SK-N-SH (cell line): Measurements from ENCODE around the gene SLC25A21. TPM values are rescaled to one million over a fixed set of nuclear protein-coding genes. Genes with fewer than 3 reads are reported as not detected.

Source experiments
- CTCF ChIA-PET: fragments of 300-600, 350-600 bp; formaldehyde crosslinking; extraction: SDS; loops from one replicate; lab custom pipeline; 2021; lab: Yijun Ruan, JAX
- POLR2A ChIA-PET: fragments of 350-600 bp; sonication (Branson Sonifier 250); formaldehyde crosslinking; extraction: SDS; loops from one replicate; lab custom pipeline; 2020; ENCODE audit warnings: antibody characterized with exemption, inconsistent platforms; lab: Yijun Ruan, JAX
- DNase-seq: peaks from one replicate; pipeline ENCODE4 v3.0.0; 2012
- H2AFZ ChIP-seq: fragments of 200-600 bp; sonication (generic); 2 replicates; pipeline ENCODE4 v1.8.1; 2016; ENCODE audit warnings: antibody characterized with exemption, mild to moderate bottlenecking, low read depth
- H3F3A ChIP-seq: fragments of 200-600 bp; sonication (generic); replicated peaks from 2 replicates; pipeline ENCODE3; 2016; ENCODE audit warnings: antibody characterized with exemption, mild to moderate bottlenecking; ENCODE audit not compliant: insufficient read depth
- H3K27ac ChIP-seq, 2 experiments: fragments of 200-500 bp in 1 of 2; fragments of 200-600 bp in 1 of 2; sonication (Bioruptor generic) in 1 of 2; sonication (generic), shearing (Covaris generic) in 1 of 2; 2 replicates each; pipeline versions ENCODE4 v1.5.1 to v1.6.1; 2014 to 2016; ENCODE audit warnings: low read depth in 2 of 2, inconsistent platforms in 1 of 2, low read length in 1 of 2, mild to moderate bottlenecking in 1 of 2, mixed read lengths in 1 of 2
- H3K27me3 ChIP-seq: fragments of 200-600 bp; sonication (generic), shearing (Covaris generic); 2 replicates; pipeline ENCODE4 v1.6.1; 2016; ENCODE audit warnings: mixed run types; ENCODE audit not compliant: insufficient read depth
- H3K36me3 ChIP-seq, 2 experiments: fragments of 200-500 bp in 1 of 2; fragments of 200-600 bp in 1 of 2; sonication (Bioruptor generic) in 1 of 2; sonication (generic) in 1 of 2; replicated peaks in 1 of 2; 2 replicates each; pipeline versions ENCODE3 to v1.5.1; 2014 to 2016; ENCODE audit warnings: low read length in 1 of 2, mild to moderate bottlenecking in 1 of 2; ENCODE audit not compliant: insufficient read depth in 2 of 2, control insufficient read depth in 1 of 2
- H3K4me1 ChIP-seq, 2 experiments: fragments of 200-500 bp in 1 of 2; fragments of 200-600 bp in 1 of 2; sonication (Bioruptor generic) in 1 of 2; sonication (generic), shearing (Covaris generic) in 1 of 2; 2 replicates each; pipeline versions ENCODE4 v1.5.1 to v1.6.1; 2014 to 2016; ENCODE audit warnings: low read depth in 1 of 2, low read length in 1 of 2, mixed run types in 1 of 2; ENCODE audit not compliant: insufficient read depth in 2 of 2, control insufficient read depth in 1 of 2
- H3K4me2 ChIP-seq: fragments of 200-600 bp; sonication (generic), shearing (Covaris generic); 2 replicates; pipeline ENCODE4 v1.6.1; 2017; ENCODE audit warnings: mixed run types
- H3K4me3 ChIP-seq, 2 experiments: fragments of 200-500 bp in 1 of 2; fragments of 200-600 bp in 1 of 2; sonication (Bioruptor generic) in 1 of 2; sonication (generic), shearing (Covaris generic) in 1 of 2; 2 replicates each; pipeline versions ENCODE4 v1.5.1 to v1.8.1; 2014 to 2016; ENCODE audit warnings: low read depth in 2 of 2, inconsistent platforms in 1 of 2, low read length in 1 of 2, mild to moderate bottlenecking in 1 of 2, mixed read lengths in 1 of 2, moderate library complexity in 1 of 2
- H3K79me2 ChIP-seq: fragments of 200-600 bp; sonication (generic); 2 replicates; pipeline ENCODE4 v1.8.1; 2017; ENCODE audit warnings: mild to moderate bottlenecking; ENCODE audit not compliant: insufficient read depth
- H3K9ac ChIP-seq: fragments of 200-600 bp; sonication (generic); 2 replicates; pipeline ENCODE4 v1.6.1; 2017; ENCODE audit warnings: mixed run types
- H3K9me2 ChIP-seq: fragments of 200-600 bp; sonication (generic); 2 replicates; pipeline ENCODE4 v1.6.1; 2017; ENCODE audit warnings: mixed run types
- H3K9me3 ChIP-seq: fragments of 200-600 bp; sonication (generic); 2 replicates; pipeline ENCODE4 v1.6.1; 2017; ENCODE audit warnings: mixed run types, mild to moderate bottlenecking, moderate library complexity
- H4K20me1 ChIP-seq: fragments of 200-600 bp; sonication (generic); 2 replicates; pipeline ENCODE4 v1.6.1; 2017; ENCODE audit warnings: mild to moderate bottlenecking, mixed run types; ENCODE audit not compliant: insufficient read depth
- FOSL2 ChIP-seq: IDR thresholded peaks from 2 replicates; pipeline ENCODE4 v1.4.0; 2012; ENCODE audit warnings: low read depth, mild to moderate bottlenecking, moderate library complexity, borderline replicate concordance
- FOXJ3 ChIP-seq: sonication (generic); formaldehyde crosslinking; IDR thresholded peaks from 2 replicates; pipeline ENCODE4 v1.5.1; 2020; ENCODE audit warnings: mild to moderate bottlenecking, missing genetic modification reagents
- FOXM1 ChIP-seq: IDR thresholded peaks from 2 replicates; pipeline ENCODE4 v1.4.0; 2012; ENCODE audit warnings: low read depth, mild to moderate bottlenecking
- GABPA ChIP-seq: IDR thresholded peaks from 2 replicates; pipeline ENCODE4 v1.4.0; 2012; ENCODE audit warnings: low read depth, mild to moderate bottlenecking
- JUND ChIP-seq: IDR thresholded peaks from 2 replicates; pipeline ENCODE4 v1.4.0; 2012
- MEF2A ChIP-seq: IDR thresholded peaks from 2 replicates; pipeline ENCODE4 v1.4.0; 2012; ENCODE audit warnings: low read depth, borderline replicate concordance
- MXI1 ChIP-seq: IDR thresholded peaks from 2 replicates; pipeline ENCODE4 v1.6.1; 2012; ENCODE audit warnings: mild to moderate bottlenecking, low read depth, low read length, improper control_type of control experiment
- NRF1 ChIP-seq: IDR thresholded peaks from 2 replicates; pipeline ENCODE4 v1.6.1; 2012; ENCODE audit warnings: low read depth, mild to moderate bottlenecking, low read length
- POLR2AphosphoS5 ChIP-seq: IDR thresholded peaks from 2 replicates; pipeline ENCODE4 v1.6.1; 2012; ENCODE audit warnings: low read depth, low read length
- RAD21 ChIP-seq: IDR thresholded peaks from 2 replicates; pipeline ENCODE4 v1.6.1; 2012; ENCODE audit warnings: mild to moderate bottlenecking, low read length
- RCOR1 ChIP-seq: fragments of 150-350 bp; IDR thresholded peaks from 2 replicates; pipeline ENCODE4 v1.6.1; 2017; ENCODE audit warnings: antibody characterized with exemption, low read length
- RFX5 ChIP-seq: IDR thresholded peaks from 2 replicates; pipeline ENCODE4 v1.6.1; 2012; ENCODE audit warnings: mild to moderate bottlenecking, improper control_type of control experiment, low read length
- RXRA ChIP-seq: IDR thresholded peaks from 2 replicates; pipeline ENCODE4 v1.4.0; 2012; ENCODE audit warnings: low read depth, mild to moderate bottlenecking, borderline replicate concordance
- WGBS: methylation state at CpG from one replicate; pipeline ENCODE4 v1.1.6; 2017; ENCODE audit warnings: low lambda C conversion rate; 5-methylcytosine and 5-hydroxymethylcytosine counted together
- polyA plus RNA-seq, 3 experiments: library from polyadenylated mRNA; depleted of rRNA; stranded (reverse); fragments of >200 nt; gene quantifications; 2 replicates each; pipeline ENCODE4 v1.2.3, GENCODE V29; 2012
- TF ChIP-seq, protein P1 (sequence below): IDR thresholded peaks from 2 replicates; pipeline ENCODE4 v1.4.0; 2012; ENCODE audit warnings: low read depth, borderline replicate concordance
- TF ChIP-seq, protein P2 (sequence below): fragments of 150-350 bp; IDR thresholded peaks from 2 replicates; pipeline ENCODE4 v1.6.1; 2017; ENCODE audit warnings: antibody characterized with exemption, low read length, low read depth, borderline replicate concordance
- TF ChIP-seq, protein P3 (sequence below): IDR thresholded peaks from 2 replicates; pipeline ENCODE4 v1.6.1; 2012; ENCODE audit warnings: mild to moderate bottlenecking, low read depth, low read length, moderate library complexity
- TF ChIP-seq, protein P4 (sequence below): fragments of 150-350 bp; IDR thresholded peaks from 2 replicates; pipeline ENCODE4 v1.6.1; 2016; ENCODE audit warnings: mild to moderate bottlenecking, low read depth, low read length
- TF ChIP-seq, protein P5 (sequence below): IDR thresholded peaks from 2 replicates; pipeline ENCODE4 v1.4.0; 2012; ENCODE audit warnings: low read depth

SLC25A21 gene
- polyA plus RNA-seq, 1 of the 3 experiments (the other 2 are of a cell fraction) = not detected

DNA sequence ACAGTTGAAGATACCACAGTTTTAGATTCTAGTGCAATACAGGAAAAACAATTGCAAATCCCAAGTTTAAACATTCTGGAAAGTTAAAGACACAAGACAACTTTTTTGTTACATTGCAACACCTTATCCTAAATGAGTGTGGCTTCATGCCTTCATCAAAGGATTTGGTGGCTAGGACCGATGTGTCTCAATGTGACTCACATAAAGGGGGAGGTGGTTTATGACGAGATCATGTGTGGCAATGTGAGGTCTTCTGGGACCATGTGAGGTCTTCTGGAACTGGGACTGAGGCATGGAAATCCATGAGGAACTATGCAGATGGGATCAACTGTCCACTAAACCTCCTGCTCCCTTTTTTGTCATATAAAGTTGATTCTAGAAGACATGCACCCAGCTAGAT, 344.5 kb downstream of the SLC25A21 start:
- H3K9me3 ChIP-seq = no peaks in the 10 kb centered on the region
- H3K27me3 ChIP-seq = no peaks in the 10 kb centered on the region
- H3K9ac ChIP-seq = no peak overlapping the region
- H3K4me1 ChIP-seq = no peaks in the 10 kb centered on the region
- no peaks in the 10 kb centered on the region for H3K79me2 ChIP-seq
- H4K20me1 ChIP-seq = no peaks in the 10 kb centered on the region
- no peak overlapping the region for H3K27ac ChIP-seq
- H3K36me3 ChIP-seq = no peaks in the 10 kb centered on the region
- no peaks in the 10 kb centered on the region for H3F3A ChIP-seq
- H3K4me2 ChIP-seq = no peak overlapping the region
- ChIA-PET POLR2A (no interaction called here), CTCF (no interaction called here)
- H3K9me2 ChIP-seq = no peaks in the 10 kb centered on the region
- H3K4me3 ChIP-seq = no peak overlapping the region
- H2AFZ ChIP-seq = no peak overlapping the region
- TF ChIP-seq RAD21 (no peak), RCOR1 (no peak), FOXM1 (no peak), MEF2A (no peak), GABPA (no peak), FOSL2 (no peak), RXRA (no peak), FOXJ3 (no peak)
- TF ChIP-seq, protein P1, sequence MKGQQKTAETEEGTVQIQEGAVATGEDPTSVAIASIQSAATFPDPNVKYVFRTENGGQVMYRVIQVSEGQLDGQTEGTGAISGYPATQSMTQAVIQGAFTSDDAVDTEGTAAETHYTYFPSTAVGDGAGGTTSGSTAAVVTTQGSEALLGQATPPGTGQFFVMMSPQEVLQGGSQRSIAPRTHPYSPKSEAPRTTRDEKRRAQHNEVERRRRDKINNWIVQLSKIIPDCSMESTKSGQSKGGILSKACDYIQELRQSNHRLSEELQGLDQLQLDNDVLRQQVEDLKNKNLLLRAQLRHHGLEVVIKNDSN = no peak
- TF ChIP-seq, protein P2, sequence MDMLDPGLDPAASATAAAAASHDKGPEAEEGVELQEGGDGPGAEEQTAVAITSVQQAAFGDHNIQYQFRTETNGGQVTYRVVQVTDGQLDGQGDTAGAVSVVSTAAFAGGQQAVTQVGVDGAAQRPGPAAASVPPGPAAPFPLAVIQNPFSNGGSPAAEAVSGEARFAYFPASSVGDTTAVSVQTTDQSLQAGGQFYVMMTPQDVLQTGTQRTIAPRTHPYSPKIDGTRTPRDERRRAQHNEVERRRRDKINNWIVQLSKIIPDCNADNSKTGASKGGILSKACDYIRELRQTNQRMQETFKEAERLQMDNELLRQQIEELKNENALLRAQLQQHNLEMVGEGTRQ = no peak
- TF ChIP-seq, protein P3, sequence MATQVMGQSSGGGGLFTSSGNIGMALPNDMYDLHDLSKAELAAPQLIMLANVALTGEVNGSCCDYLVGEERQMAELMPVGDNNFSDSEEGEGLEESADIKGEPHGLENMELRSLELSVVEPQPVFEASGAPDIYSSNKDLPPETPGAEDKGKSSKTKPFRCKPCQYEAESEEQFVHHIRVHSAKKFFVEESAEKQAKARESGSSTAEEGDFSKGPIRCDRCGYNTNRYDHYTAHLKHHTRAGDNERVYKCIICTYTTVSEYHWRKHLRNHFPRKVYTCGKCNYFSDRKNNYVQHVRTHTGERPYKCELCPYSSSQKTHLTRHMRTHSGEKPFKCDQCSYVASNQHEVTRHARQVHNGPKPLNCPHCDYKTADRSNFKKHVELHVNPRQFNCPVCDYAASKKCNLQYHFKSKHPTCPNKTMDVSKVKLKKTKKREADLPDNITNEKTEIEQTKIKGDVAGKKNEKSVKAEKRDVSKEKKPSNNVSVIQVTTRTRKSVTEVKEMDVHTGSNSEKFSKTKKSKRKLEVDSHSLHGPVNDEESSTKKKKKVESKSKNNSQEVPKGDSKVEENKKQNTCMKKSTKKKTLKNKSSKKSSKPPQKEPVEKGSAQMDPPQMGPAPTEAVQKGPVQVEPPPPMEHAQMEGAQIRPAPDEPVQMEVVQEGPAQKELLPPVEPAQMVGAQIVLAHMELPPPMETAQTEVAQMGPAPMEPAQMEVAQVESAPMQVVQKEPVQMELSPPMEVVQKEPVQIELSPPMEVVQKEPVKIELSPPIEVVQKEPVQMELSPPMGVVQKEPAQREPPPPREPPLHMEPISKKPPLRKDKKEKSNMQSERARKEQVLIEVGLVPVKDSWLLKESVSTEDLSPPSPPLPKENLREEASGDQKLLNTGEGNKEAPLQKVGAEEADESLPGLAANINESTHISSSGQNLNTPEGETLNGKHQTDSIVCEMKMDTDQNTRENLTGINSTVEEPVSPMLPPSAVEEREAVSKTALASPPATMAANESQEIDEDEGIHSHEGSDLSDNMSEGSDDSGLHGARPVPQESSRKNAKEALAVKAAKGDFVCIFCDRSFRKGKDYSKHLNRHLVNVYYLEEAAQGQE = no peak
- TF ChIP-seq, protein P4, sequence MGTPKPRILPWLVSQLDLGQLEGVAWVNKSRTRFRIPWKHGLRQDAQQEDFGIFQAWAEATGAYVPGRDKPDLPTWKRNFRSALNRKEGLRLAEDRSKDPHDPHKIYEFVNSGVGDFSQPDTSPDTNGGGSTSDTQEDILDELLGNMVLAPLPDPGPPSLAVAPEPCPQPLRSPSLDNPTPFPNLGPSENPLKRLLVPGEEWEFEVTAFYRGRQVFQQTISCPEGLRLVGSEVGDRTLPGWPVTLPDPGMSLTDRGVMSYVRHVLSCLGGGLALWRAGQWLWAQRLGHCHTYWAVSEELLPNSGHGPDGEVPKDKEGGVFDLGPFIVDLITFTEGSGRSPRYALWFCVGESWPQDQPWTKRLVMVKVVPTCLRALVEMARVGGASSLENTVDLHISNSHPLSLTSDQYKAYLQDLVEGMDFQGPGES = no peak
- no peak for DNase-seq
- 0% methylated on average over 2 of the region's 2 CpGs for WGBS

DNA sequence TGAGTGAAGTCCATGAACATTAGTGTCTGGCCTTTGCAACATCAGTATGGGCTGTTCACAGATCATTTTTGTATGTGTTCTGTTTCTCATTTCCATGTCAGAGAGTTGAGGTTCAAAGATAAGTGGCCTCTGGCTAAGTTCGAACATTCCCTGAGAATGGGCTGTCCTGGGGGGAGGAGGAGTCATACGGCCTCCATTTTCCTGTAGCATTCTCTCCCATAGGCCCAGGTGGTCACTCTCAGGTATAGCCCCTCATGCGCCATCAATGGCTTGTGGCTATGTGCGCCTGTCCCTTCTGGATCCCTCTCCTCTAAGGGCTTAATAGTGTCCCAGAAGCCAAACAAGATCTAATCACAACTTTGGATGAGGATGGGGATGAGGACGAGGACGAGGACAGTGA, 345.8 kb downstream of the SLC25A21 start:
- ChIA-PET POLR2A (no interaction called here), CTCF (no interaction called here)
- no peak overlapping the region for H2AFZ ChIP-seq
- TF ChIP-seq, protein P3 = no peak
- no peak for TF ChIP-seq FOXJ3
- no peak for TF ChIP-seq RAD21
- no peak for TF ChIP-seq POLR2AphosphoS5
- TF ChIP-seq JUND = no peak
- TF ChIP-seq MXI1 = no peak
- TF ChIP-seq, protein P5, sequence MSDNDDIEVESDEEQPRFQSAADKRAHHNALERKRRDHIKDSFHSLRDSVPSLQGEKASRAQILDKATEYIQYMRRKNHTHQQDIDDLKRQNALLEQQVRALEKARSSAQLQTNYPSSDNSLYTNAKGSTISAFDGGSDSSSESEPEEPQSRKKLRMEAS = no peak
- TF ChIP-seq NRF1 = no peak
- no peak for TF ChIP-seq FOSL2
- no peak for TF ChIP-seq RFX5

More for the DNA sequence above, 345.8 kb downstream of the SLC25A21 start:
- H3K36me3 ChIP-seq = no peaks in the 10 kb centered on the region
- no peak overlapping the region for H3K4me3 ChIP-seq
- 15% methylated on average over 4 of the region's 6 CpGs for WGBS
- no peaks in the 10 kb centered on the region for H3K4me1 ChIP-seq
- H3K27me3 ChIP-seq = no peaks in the 10 kb centered on the region
- no peak for DNase-seq
- no peaks in the 10 kb centered on the region for H3K9me3 ChIP-seq
- H3K9me2 ChIP-seq = no peaks in the 10 kb centered on the region
- no peak overlapping the region for H3K9ac ChIP-seq
- H4K20me1 ChIP-seq = no peaks in the 10 kb centered on the region
- no peaks in the 10 kb centered on the region for H3K79me2 ChIP-seq
- no peak overlapping the region for H3K27ac ChIP-seq
- H3K4me2 ChIP-seq = no peak overlapping the region
- H3F3A ChIP-seq = no peaks in the 10 kb centered on the region
